HCT116 (cell line): Measurements from ENCODE around the gene RAB31. TPM values are rescaled to one million over a fixed set of nuclear protein-coding genes. Genes with fewer than 3 reads are reported as not detected.

Experiments used
- ATAC-seq: fragments of 200-7000 bp; cut with Tn5 transposase; 2 replicates; pipeline ENCODE4 v1.9.1; 2020; ENCODE audit warnings: mild to moderate bottlenecking, moderate library complexity
- BruUV-seq: library from RNA; stranded (reverse); fragments of 400-500 nt; replicated peaks from 2 replicates; lab custom pipeline; 2021; lab: Mats Ljungman, UMichigan
- CTCF ChIA-PET: fragments of 300-600 bp; sonication (Branson Sonifier 250); formaldehyde crosslinking; loops from one replicate; lab custom pipeline; 2021; ENCODE audit warnings: antibody characterized with exemption; lab: Charles Lee
- POLR2A ChIA-PET: fragments of 300-600, 350-600 bp; sonication (Branson Sonifier 250); formaldehyde crosslinking; loops from one replicate; lab custom pipeline; 2021; ENCODE audit warnings: antibody characterized with exemption; lab: Charles Lee
- RAD21 ChIA-PET, 2 experiments: fragments of 300-600 bp; sonication (Branson Sonifier 250); formaldehyde crosslinking; loops; one replicate each; lab custom pipeline; 2023; ENCODE audit warnings: low total read pairs in 2 of 2; ENCODE audit not compliant: uncharacterized antibody in 2 of 2, unreplicated experiment in 2 of 2, low non-redundant PET in 1 of 2; lab: Charles Lee
- DNase-seq: peaks from one replicate; pipeline ENCODE4 v3.0.0-alpha.2; 2010; ENCODE audit warnings: low read depth, low spot score
- H2AFZ ChIP-seq: fragments of 200-600 bp; shearing (Covaris generic), sonication (generic); 2 replicates; pipeline ENCODE4 v1.6.1; 2017; ENCODE audit warnings: low read depth, mixed run types, mixed read lengths, antibody characterized with exemption, low read length; ENCODE audit not compliant: poor library complexity, severe bottlenecking
- H3K27ac ChIP-seq: 2 replicates; pipeline ENCODE4 v1.5.1; 2012; ENCODE audit warnings: low read depth, low read length
- H3K27me3 ChIP-seq: fragments of 200-600 bp; sonication (generic); 2 replicates; pipeline ENCODE4 v1.6.1; 2016; ENCODE audit warnings: mixed run types, low read length, mixed read lengths; ENCODE audit not compliant: insufficient read depth
- H3K36me3 ChIP-seq, 2 experiments: fragments of 200-500 bp in 1 of 2; fragments of 200-600 bp in 1 of 2; sonication (Bioruptor generic) in 1 of 2; sonication (generic) in 1 of 2; 2 replicates each; pipeline versions ENCODE4 v1.5.1 to v1.6.1; 2014 to 2016; ENCODE audit warnings: low read length in 2 of 2, inconsistent platforms in 1 of 2, mixed read lengths in 1 of 2, mixed run types in 1 of 2; ENCODE audit not compliant: insufficient read depth in 2 of 2, control insufficient read depth in 1 of 2
- H3K4me1 ChIP-seq, 2 experiments: fragments of 200-600 bp in 1 of 2; sonication (generic) in 1 of 2; 2 replicates each; pipeline versions ENCODE4 v1.5.1 to v1.6.1; 2012 to 2017; ENCODE audit warnings: low read length in 2 of 2, inconsistent platforms in 1 of 2, mild to moderate bottlenecking in 1 of 2, mixed read lengths in 1 of 2, mixed run types in 1 of 2, moderate library complexity in 1 of 2; ENCODE audit not compliant: insufficient read depth in 2 of 2, control insufficient read depth in 1 of 2
- H3K4me2 ChIP-seq: fragments of 200-600 bp; sonication (generic); 2 replicates; pipeline ENCODE4 v1.6.1; 2017; ENCODE audit warnings: mixed run types, low read length, mixed read lengths
- H3K4me3 ChIP-seq, 2 experiments: fragments of 200-600 bp in 1 of 2; sonication (generic) in 1 of 2; replicated peaks in 1 of 2; 2 replicates each; pipeline ENCODE4 v1.5.1; 2011 to 2016; ENCODE audit warnings: low read length in 2 of 2, control low read depth in 1 of 2, low read depth in 1 of 2, mild to moderate bottlenecking in 1 of 2, mixed read lengths in 1 of 2, mixed run types in 1 of 2
- H3K79me2 ChIP-seq: fragments of 200-600 bp; sonication (generic); 2 replicates; pipeline ENCODE4 v1.6.1; 2017; ENCODE audit warnings: mild to moderate bottlenecking, mixed run types, low read length, moderate library complexity, mixed read lengths; ENCODE audit not compliant: insufficient read depth
- H3K9ac ChIP-seq: fragments of 200-600 bp; sonication (generic); 2 replicates; pipeline ENCODE4 v1.6.1; 2016; ENCODE audit warnings: low read length, mixed read lengths
- H3K9me2 ChIP-seq: fragments of 200-600 bp; sonication (generic), shearing (Covaris generic); 2 replicates; pipeline ENCODE4 v1.6.1; 2017; ENCODE audit warnings: mixed run types, mild to moderate bottlenecking, moderate library complexity; ENCODE audit not compliant: insufficient read depth
- H3K9me3 ChIP-seq, 2 experiments: fragments of 200-500 bp in 1 of 2; fragments of 200-600 bp in 1 of 2; sonication (Bioruptor generic) in 1 of 2; sonication (generic) in 1 of 2; 2 replicates each; pipeline ENCODE4 v1.6.1; 2014 to 2017; ENCODE audit warnings: low read length in 2 of 2, mixed read lengths in 2 of 2, inconsistent platforms in 1 of 2, low read depth in 1 of 2, mild to moderate bottlenecking in 1 of 2, mixed run types in 1 of 2, moderate library complexity in 1 of 2; ENCODE audit not compliant: control insufficient read depth in 1 of 2, insufficient read depth in 1 of 2
- H4K20me1 ChIP-seq: fragments of 200-600 bp; sonication (generic), shearing (Covaris generic); 2 replicates; pipeline ENCODE4 v1.6.1; 2017; ENCODE audit warnings: mixed run types, mild to moderate bottlenecking, moderate library complexity; ENCODE audit not compliant: insufficient read depth
- CEBPB ChIP-seq: IDR thresholded peaks from 2 replicates; pipeline ENCODE4 v1.6.1; 2012; ENCODE audit warnings: low read depth
- ELF1 ChIP-seq: IDR thresholded peaks from 2 replicates; pipeline ENCODE4 v1.6.1; 2012; ENCODE audit warnings: low read depth, borderline replicate concordance
- EZH2 ChIP-seq: fragments of 200-600 bp; sonication (generic); IDR thresholded peaks from 2 replicates; pipeline ENCODE4 v1.6.1; 2017; ENCODE audit warnings: antibody characterized with exemption, mixed run types
- EZH2phosphoT487 ChIP-seq: fragments of 200-600 bp; IDR thresholded peaks from 2 replicates; pipeline ENCODE4 v1.6.1; 2018; ENCODE audit warnings: antibody characterized with exemption, borderline replicate concordance
- POLR2A ChIP-seq: IDR thresholded peaks from 2 replicates; pipeline ENCODE4 v1.7.0; 2011; ENCODE audit warnings: borderline replicate concordance; ENCODE audit not compliant: insufficient read depth, insufficient read length; ENCODE audit errors: extremely low read depth
- POLR2AphosphoS5 ChIP-seq: IDR thresholded peaks from 2 replicates; pipeline ENCODE4 v1.6.1; 2011; ENCODE audit warnings: mild to moderate bottlenecking, low read depth, low read length, moderate library complexity
- SIN3A ChIP-seq: IDR thresholded peaks from 2 replicates; pipeline ENCODE4 v1.6.1; 2012; ENCODE audit warnings: low read depth
- SRF ChIP-seq: IDR thresholded peaks from 2 replicates; pipeline ENCODE4 v1.6.1; 2012; ENCODE audit warnings: low read depth
- TCF7L2 ChIP-seq: IDR thresholded peaks from 2 replicates; pipeline ENCODE4 v1.7.0; 2011; ENCODE audit warnings: borderline replicate concordance, inconsistent platforms; ENCODE audit not compliant: insufficient read depth, insufficient read length; ENCODE audit errors: extremely low read depth
- intact Hi-C: fragments of 100-400 bp; cut with micrococcal nuclease; formaldehyde crosslinking; loops from 2 replicates; pipeline ENCODE4 v1.10.0; 2022
- total RNA-seq: library from RNA; stranded (reverse); gene quantifications from one replicate; pipeline ENCODE4 v1.2.1, GENCODE V29; 2021; ENCODE audit not compliant: unreplicated experiment
- TF ChIP-seq, protein P1 (sequence below): IDR thresholded peaks from 2 replicates; pipeline ENCODE4 v1.6.1; 2012
- TF ChIP-seq, protein P2 (sequence below): IDR thresholded peaks from 2 replicates; pipeline ENCODE4 v1.6.1; 2012; ENCODE audit warnings: low read depth

RAB31 gene
- total RNA-seq, 1 experiment from 2014 or later: 46.9 TPM

DNA sequence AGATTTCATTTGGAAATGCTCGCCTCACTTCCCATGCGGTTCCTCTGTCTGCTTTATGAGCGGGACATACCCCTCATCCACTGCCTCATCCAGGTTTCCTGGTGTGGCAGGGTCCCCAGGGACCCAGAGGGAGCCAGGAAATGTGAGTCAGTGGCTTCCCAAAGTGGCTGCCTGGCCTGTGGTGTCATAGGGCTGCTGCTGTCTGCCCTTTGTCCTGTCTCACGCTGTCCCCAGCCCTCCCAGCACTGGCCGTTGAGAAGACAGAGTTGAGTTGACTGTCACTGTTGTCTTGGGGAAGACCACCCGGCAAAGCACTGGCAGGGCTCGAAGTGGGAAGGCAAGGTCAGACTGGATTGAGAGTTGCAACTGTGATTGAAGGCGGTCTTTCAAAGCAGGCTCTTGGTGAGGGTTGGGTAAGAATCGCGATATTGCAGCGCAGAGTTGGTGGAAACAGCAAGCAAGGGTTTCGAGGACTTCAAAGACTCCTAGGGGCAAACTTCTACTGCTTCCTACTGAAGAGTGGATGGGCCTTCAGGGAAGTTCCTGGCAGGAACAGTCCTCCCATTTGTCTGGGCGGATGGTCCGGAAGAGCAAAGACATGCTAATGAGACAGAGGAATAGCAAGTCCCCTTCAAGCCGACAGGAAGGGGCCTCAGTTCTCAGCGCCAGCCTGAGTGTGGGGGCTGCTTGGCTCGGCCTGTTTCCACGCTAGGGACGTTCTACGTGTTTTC lies 33.9 kb downstream of the RAB31 start:
- H3K4me3 ChIP-seq: peak overlapping the region in 1 of 2 experiments; percentile 22; a peak in 3 of 4 replicates
- H3K27me3 ChIP-seq: peaks cover 4% of the 10 kb centered on the region; the same call in 1 of the 2 replicates
- ATAC-seq: 0 out of 2 replicates have a peak, but pooled peaks have one; percentile 12
- DNase-seq: no peak
- peak overlapping the region; percentile 57 for H3K9ac ChIP-seq
- ChIA-PET POLR2A (no interaction called here), RAD21 (interaction anchor here in 1 of 2 experiments (0.9 kb wide), 1 partner anchor 14 kb away, joined by 3 read pairs; no protein-coding TSS in a partner anchor), CTCF (no interaction called here)
- no peak overlapping the region for H2AFZ ChIP-seq
- H3K9me3 ChIP-seq: no peaks in the 10 kb centered on the region
- peak overlapping the region; percentile 46 for H3K27ac ChIP-seq
- H3K9me2 ChIP-seq: no peaks in the 10 kb centered on the region
- peaks cover 3% of the 10 kb centered on the region; the same call in 1 of the 2 replicates for H4K20me1 ChIP-seq
- intact Hi-C loops: no loop called here
- peak overlapping the region; percentile 75 for H3K4me2 ChIP-seq
- H3K36me3 ChIP-seq: no peaks in the 10 kb centered on the region
- H3K79me2 ChIP-seq: no peaks in the 10 kb centered on the region; the same call in 1 of the 2 replicates
- BruUV-seq: no TSS peak
- peaks cover 51 to 70% of the 10 kb centered on the region in 2 experiments for H3K4me1 ChIP-seq
- TF ChIP-seq TCF7L2 (peak; percentile 97), CEBPB (no peak), SRF (no peak)
- TF ChIP-seq, protein P1, sequence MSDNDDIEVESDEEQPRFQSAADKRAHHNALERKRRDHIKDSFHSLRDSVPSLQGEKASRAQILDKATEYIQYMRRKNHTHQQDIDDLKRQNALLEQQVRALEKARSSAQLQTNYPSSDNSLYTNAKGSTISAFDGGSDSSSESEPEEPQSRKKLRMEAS: no peak

DNA sequence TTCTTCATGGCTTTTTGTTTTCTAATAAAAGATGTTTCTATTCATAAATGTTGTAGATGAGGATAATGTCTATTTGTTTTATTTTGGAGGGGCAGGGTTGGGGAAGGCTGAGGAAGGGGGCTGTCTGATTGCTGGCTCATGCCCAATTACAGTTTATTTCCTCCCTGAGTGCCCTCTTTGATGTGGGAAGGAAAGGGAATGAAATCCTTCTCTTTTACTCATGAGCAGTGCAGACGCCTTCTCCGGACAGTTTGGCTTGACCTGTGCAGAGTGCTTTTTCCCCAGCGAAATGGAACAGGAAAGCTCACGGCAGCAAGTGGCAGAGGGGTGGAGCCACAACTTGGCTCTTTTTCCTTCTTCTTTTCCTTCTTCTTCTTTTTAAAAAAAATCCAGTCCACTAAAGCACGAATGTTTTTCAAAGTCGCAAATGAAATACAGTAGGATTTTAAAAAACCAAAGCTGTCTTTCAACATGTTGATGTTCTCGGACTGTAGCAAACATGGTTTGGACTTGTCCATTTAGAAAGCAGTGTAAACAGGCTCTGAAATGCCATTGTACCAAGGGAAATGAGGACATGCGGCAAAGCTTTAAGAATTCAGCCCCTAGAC lies 34.5 kb downstream of the RAB31 start:
- peak overlapping the region; percentile 13 to 22; a peak in 3 of 4 replicates for H3K4me3 ChIP-seq
- H3K36me3 ChIP-seq: no peaks in the 10 kb centered on the region
- H3K79me2 ChIP-seq: no peaks in the 10 kb centered on the region; the same call in 1 of the 2 replicates
- ChIA-PET RAD21 (interaction anchor here in 1 of 2 experiments (0.9 kb wide), 1 partner anchor 13 kb away, joined by 3 read pairs; no protein-coding TSS in a partner anchor), POLR2A (interaction anchor here (1.2 kb wide), 1 partner anchor 12 kb away, joined by 3 read pairs; no protein-coding TSS in a partner anchor), CTCF (no interaction called here)
- H3K4me1 ChIP-seq: peaks cover 45 to 63% of the 10 kb centered on the region in 2 experiments
- ATAC-seq (peak; percentile 57), DNase-seq (no peak)
- H4K20me1 ChIP-seq: peaks cover 3% of the 10 kb centered on the region; the same call in 1 of the 2 replicates
- BruUV-seq: no TSS peak
- peak overlapping the region; percentile 49 for H3K27ac ChIP-seq
- TF ChIP-seq, protein P2, sequence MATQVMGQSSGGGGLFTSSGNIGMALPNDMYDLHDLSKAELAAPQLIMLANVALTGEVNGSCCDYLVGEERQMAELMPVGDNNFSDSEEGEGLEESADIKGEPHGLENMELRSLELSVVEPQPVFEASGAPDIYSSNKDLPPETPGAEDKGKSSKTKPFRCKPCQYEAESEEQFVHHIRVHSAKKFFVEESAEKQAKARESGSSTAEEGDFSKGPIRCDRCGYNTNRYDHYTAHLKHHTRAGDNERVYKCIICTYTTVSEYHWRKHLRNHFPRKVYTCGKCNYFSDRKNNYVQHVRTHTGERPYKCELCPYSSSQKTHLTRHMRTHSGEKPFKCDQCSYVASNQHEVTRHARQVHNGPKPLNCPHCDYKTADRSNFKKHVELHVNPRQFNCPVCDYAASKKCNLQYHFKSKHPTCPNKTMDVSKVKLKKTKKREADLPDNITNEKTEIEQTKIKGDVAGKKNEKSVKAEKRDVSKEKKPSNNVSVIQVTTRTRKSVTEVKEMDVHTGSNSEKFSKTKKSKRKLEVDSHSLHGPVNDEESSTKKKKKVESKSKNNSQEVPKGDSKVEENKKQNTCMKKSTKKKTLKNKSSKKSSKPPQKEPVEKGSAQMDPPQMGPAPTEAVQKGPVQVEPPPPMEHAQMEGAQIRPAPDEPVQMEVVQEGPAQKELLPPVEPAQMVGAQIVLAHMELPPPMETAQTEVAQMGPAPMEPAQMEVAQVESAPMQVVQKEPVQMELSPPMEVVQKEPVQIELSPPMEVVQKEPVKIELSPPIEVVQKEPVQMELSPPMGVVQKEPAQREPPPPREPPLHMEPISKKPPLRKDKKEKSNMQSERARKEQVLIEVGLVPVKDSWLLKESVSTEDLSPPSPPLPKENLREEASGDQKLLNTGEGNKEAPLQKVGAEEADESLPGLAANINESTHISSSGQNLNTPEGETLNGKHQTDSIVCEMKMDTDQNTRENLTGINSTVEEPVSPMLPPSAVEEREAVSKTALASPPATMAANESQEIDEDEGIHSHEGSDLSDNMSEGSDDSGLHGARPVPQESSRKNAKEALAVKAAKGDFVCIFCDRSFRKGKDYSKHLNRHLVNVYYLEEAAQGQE: no peak
- TF ChIP-seq EZH2phosphoT487 (no peak), SIN3A (no peak), POLR2AphosphoS5 (peak; percentile 40; the same call in 1 of the 2 replicates), EZH2 (no peak), ELF1 (no peak), POLR2A (no peak), SRF (no peak)
- TF ChIP-seq, protein P1: no peak
- H3K9ac ChIP-seq: peak overlapping the region; percentile 57
- peak overlapping the region; percentile 75 for H3K4me2 ChIP-seq
- no peaks in the 10 kb centered on the region for H3K9me3 ChIP-seq
- no peak overlapping the region for H2AFZ ChIP-seq
- intact Hi-C loops: no loop called here
- H3K9me2 ChIP-seq: no peaks in the 10 kb centered on the region
- peaks cover 4% of the 10 kb centered on the region; the same call in 1 of the 2 replicates for H3K27me3 ChIP-seq
